OCI-LY3 (cell line): ENCODE measurements around the gene NCK2.

Source experiments
- H2AFZ ChIP-seq: fragments of 200-600, 300-600 bp; shearing (Covaris generic); 2 replicates; pipeline ENCODE4 v1.6.0; 2014; ENCODE audit warnings: antibody characterized with exemption, low read depth, low read length
- H3K27ac ChIP-seq: fragments of 200-600, 300-600 bp; sonication (generic); 2 replicates; pipeline ENCODE4 v1.5.1; 2014; ENCODE audit warnings: mild to moderate bottlenecking, low read length, moderate library complexity, mixed read lengths
- H3K27me3 ChIP-seq: fragments of 200-600, 300-600 bp; sonication (generic); 2 replicates; pipeline ENCODE4 v1.6.1; 2014; ENCODE audit warnings: low read depth, low read length, mixed read lengths
- H3K36me3 ChIP-seq: fragments of 200-600, 300-600 bp; sonication (generic); replicated peaks from 2 replicates; pipeline ENCODE3; 2014; ENCODE audit warnings: low read depth, low read length, mixed read lengths
- H3K4me1 ChIP-seq: fragments of 300-600, 200-600 bp; sonication (generic); 2 replicates; pipeline ENCODE4 v1.6.1; 2014; ENCODE audit warnings: low read length, mixed read lengths
- H3K4me2 ChIP-seq: fragments of 200-600, 300-600 bp; sonication (generic); 2 replicates; pipeline ENCODE4 v1.6.1; 2014; ENCODE audit warnings: low read length, mixed read lengths
- H3K4me3 ChIP-seq: fragments of 300-600, 200-600 bp; sonication (generic); 2 replicates; pipeline ENCODE4 v1.5.1; 2014; ENCODE audit warnings: antibody characterized with exemption, mild to moderate bottlenecking, low read length, moderate library complexity
- H3K79me2 ChIP-seq: fragments of 300-600, 200-600 bp; shearing (Covaris generic); 2 replicates; pipeline ENCODE4 v1.6.1; 2014; ENCODE audit warnings: mild to moderate bottlenecking, low read length, mixed read lengths
- H3K9ac ChIP-seq: fragments of 300-600, 200-600 bp; shearing (Covaris generic); 2 replicates; pipeline ENCODE4 v1.6.0; 2014; ENCODE audit warnings: mild to moderate bottlenecking, low read length, moderate library complexity
- H3K9me3 ChIP-seq: fragments of 200-600, 300-600 bp; shearing (Covaris generic); 2 replicates; pipeline ENCODE4 v1.6.1; 2014; ENCODE audit warnings: low read length, mixed read lengths; ENCODE audit not compliant: insufficient read depth
- H4K20me1 ChIP-seq: fragments of 200-600, 300-600 bp; sonication (generic); 2 replicates; pipeline ENCODE4 v1.6.1; 2016; ENCODE audit warnings: low read length, mixed read lengths; ENCODE audit not compliant: insufficient read depth
- EZH2phosphoT487 ChIP-seq: fragments of 200-600 bp; shearing (Covaris generic); IDR thresholded peaks from 2 replicates; pipeline ENCODE4 v1.6.1; 2018; ENCODE audit warnings: antibody characterized with exemption, mixed run types, low read depth
- TF ChIP-seq, protein P1 (sequence below): fragments of 200-600, 300-600 bp; sonication (generic); IDR thresholded peaks from 2 replicates; pipeline ENCODE4 v1.5.1; 2014; ENCODE audit warnings: antibody characterized with exemption, low read length, low read depth

The NCK2 gene

DNA sequence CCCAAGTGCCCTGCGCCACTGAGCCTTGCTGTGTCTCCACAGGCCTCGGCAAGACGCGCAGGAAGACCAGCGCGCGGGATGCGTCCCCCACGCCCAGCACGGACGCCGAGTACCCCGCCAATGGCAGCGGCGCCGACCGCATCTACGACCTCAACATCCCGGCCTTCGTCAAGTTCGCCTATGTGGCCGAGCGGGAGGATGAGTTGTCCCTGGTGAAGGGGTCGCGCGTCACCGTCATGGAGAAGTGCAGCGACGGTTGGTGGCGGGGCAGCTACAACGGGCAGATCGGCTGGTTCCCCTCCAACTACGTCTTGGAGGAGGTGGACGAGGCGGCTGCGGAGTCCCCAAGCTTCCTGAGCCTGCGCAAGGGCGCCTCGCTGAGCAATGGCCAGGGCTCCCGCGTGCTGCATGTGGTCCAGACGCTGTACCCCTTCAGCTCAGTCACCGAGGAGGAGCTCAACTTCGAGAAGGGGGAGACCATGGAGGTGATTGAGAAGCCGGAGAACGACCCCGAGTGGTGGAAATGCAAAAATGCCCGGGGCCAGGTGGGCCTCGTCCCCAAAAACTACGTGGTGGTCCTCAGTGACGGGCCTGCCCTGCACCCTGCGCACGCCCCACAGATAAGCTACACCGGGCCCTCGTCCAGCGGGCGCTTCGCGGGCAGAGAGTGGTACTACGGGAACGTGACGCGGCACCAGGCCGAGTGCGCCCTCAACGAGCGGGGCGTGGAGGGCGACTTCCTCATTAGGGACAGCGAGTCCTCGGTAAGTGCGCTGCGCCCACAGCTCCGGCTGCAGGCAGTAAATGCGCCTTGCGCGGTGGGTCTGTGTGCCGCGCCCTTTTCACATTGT, 136.8 kb downstream of the NCK2 start:
- Histone ChIP-seq H3K27ac (no peak overlapping the region), H3K9ac (no peak overlapping the region), H4K20me1 (peaks cover 15% of the 10 kb centered on the region), H3K4me3 (no peak overlapping the region), H3K27me3 (no peaks in the 10 kb centered on the region), H3K79me2 (peaks cover 13% of the 10 kb centered on the region), H3K4me1 (peaks cover 6% of the 10 kb centered on the region), H2AFZ (no peak overlapping the region), H3K9me3 (peaks cover 9% of the 10 kb centered on the region; the same call in 1 of the 2 replicates), H3K36me3 (peaks cover 32% of the 10 kb centered on the region), H3K4me2 (no peak overlapping the region)
- TF ChIP-seq EZH2phosphoT487: no peak
- TF ChIP-seq, protein P1, sequence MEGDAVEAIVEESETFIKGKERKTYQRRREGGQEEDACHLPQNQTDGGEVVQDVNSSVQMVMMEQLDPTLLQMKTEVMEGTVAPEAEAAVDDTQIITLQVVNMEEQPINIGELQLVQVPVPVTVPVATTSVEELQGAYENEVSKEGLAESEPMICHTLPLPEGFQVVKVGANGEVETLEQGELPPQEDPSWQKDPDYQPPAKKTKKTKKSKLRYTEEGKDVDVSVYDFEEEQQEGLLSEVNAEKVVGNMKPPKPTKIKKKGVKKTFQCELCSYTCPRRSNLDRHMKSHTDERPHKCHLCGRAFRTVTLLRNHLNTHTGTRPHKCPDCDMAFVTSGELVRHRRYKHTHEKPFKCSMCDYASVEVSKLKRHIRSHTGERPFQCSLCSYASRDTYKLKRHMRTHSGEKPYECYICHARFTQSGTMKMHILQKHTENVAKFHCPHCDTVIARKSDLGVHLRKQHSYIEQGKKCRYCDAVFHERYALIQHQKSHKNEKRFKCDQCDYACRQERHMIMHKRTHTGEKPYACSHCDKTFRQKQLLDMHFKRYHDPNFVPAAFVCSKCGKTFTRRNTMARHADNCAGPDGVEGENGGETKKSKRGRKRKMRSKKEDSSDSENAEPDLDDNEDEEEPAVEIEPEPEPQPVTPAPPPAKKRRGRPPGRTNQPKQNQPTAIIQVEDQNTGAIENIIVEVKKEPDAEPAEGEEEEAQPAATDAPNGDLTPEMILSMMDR: no peak

DNA sequence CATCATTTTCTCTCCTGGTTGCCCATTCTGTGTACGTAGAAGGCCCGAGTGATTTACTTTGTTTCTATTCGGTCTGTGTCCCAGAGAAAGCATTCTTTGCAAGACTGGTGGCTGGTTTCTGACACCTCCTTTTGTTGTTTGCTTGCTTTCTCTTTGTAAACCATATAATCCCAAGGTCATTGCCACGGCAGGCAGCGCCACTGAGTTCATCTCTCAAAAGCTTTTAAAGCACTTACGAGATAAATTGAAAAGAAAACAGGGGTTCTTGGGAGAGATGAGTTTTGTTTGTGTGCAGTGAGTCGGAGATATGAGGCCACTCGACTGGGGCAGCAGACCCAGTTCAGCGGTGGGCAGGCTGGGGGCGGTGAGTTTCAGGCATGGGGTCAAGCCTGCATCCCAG, 137.6 kb downstream of the NCK2 start:
- Histone ChIP-seq H3K79me2 (peaks cover 13% of the 10 kb centered on the region), H3K9me3 (peaks cover 9% of the 10 kb centered on the region; the same call in 1 of the 2 replicates), H2AFZ (no peak overlapping the region), H3K36me3 (peaks cover 32% of the 10 kb centered on the region), H3K27ac (no peak overlapping the region), H3K4me1 (peaks cover 6% of the 10 kb centered on the region), H3K27me3 (no peaks in the 10 kb centered on the region), H4K20me1 (peaks cover 15% of the 10 kb centered on the region), H3K9ac (no peak overlapping the region), H3K4me2 (no peak overlapping the region), H3K4me3 (no peak overlapping the region)
- TF ChIP-seq EZH2phosphoT487: no peak
- TF ChIP-seq, protein P1: no peak

GRCh38 chr2:105882920-105883435, 138.3 kb downstream of the NCK2 start:
- Histone ChIP-seq H4K20me1 (peaks cover 15% of the 10 kb centered on the region), H3K79me2 (peaks cover 13% of the 10 kb centered on the region), H3K36me3 (peaks cover 34% of the 10 kb centered on the region), H3K9me3 (peaks cover 9% of the 10 kb centered on the region; the same call in 1 of the 2 replicates), H3K27ac (no peak overlapping the region), H3K27me3 (no peaks in the 10 kb centered on the region), H3K4me2 (no peak overlapping the region), H3K9ac (no peak overlapping the region), H3K4me1 (peaks cover 6% of the 10 kb centered on the region), H3K4me3 (no peak overlapping the region), H2AFZ (no peak overlapping the region)
- TF ChIP-seq EZH2phosphoT487: no peak
- TF ChIP-seq, protein P1: no peak

- Histone ChIP-seq H3K27me3 (no peaks in the 10 kb centered on the region), H3K4me2 (no peak overlapping the region), H3K9ac (no peak overlapping the region), H3K9me3 (peaks cover 6% of the 10 kb centered on the region; the same call in 1 of the 2 replicates), H4K20me1 (peaks cover 15% of the 10 kb centered on the region), H3K4me1 (peaks cover 6% of the 10 kb centered on the region), H3K79me2 (peaks cover 13% of the 10 kb centered on the region), H3K36me3 (peaks cover 31% of the 10 kb centered on the region), H3K4me3 (no peak overlapping the region), H2AFZ (no peak overlapping the region), H3K27ac (no peak overlapping the region)
- TF ChIP-seq, protein P1: no peak
- no peak for TF ChIP-seq EZH2phosphoT487
These were observed 139.4 kb downstream of the NCK2 start for GRCh38 chr2:105883911-105884694.
